HepG2 (cell line): ENCODE data around the gene CHTF18. TPM values are rescaled to one million over a fixed set of nuclear protein-coding genes. Genes with fewer than 3 reads are reported as not detected.

ENCODE experiments used
- ATAC-seq: fragments of 200-7000 bp; cut with Tn5 transposase; 3 replicates; pipeline ENCODE4 v1.9.1; 2020; ENCODE audit warnings: mild to moderate bottlenecking, moderate library complexity
- BruUV-seq: library from RNA; stranded (reverse); fragments of 400-500 nt; replicated peaks from 2 replicates; lab custom pipeline; 2021; lab: Mats Ljungman, UMichigan
- CTCF ChIA-PET: fragments of 300-600 bp; formaldehyde crosslinking; extraction: SDS; loops from one replicate; lab custom pipeline; 2021; ENCODE audit warnings: low total read pairs, inconsistent platforms, low intra/inter-chr PET ratio; lab: Yijun Ruan, JAX
- POLR2A ChIA-PET: fragments of 350-600 bp; sonication (Branson Sonifier 250); formaldehyde crosslinking; loops from one replicate; lab custom pipeline; 2020; ENCODE audit warnings: antibody characterized with exemption, inconsistent platforms; lab: Yijun Ruan, JAX
- DNase-seq: peaks from one replicate; pipeline ENCODE4 v3.0.0-alpha.2; 2015; ENCODE audit warnings: low spot score
- FAIRE-seq: peaks from 3 replicates; lab custom pipeline; 2011; peaks lifted over from hg19 to GRCh38; lab: Jason Lieb, UNC
- H2AFZ ChIP-seq: one replicate; pipeline ENCODE4 v1.6.1; 2011; ENCODE audit warnings: low read length, inconsistent platforms
- H3K27ac ChIP-seq: fragments of 300-600 bp; 3 replicates; pipeline ENCODE4 v1.8.0; 2011; ENCODE audit warnings: mixed run types, mild to moderate bottlenecking, mixed read lengths, low read length, inconsistent platforms; ENCODE audit not compliant: insufficient read depth; ENCODE audit errors: extremely low read length
- H3K27me3 ChIP-seq, 2 experiments: fragments of 200-600 bp in 1 of 2; 2 replicates in 1 of 2; 3 replicates in 1 of 2; pipeline versions ENCODE4 v1.6.0 to v1.8.0; 2011; ENCODE audit warnings: low read length in 2 of 2, mild to moderate bottlenecking in 2 of 2, moderate library complexity in 2 of 2, inconsistent platforms in 1 of 2; ENCODE audit not compliant: insufficient read depth in 2 of 2, control insufficient read depth in 1 of 2
- H3K36me3 ChIP-seq, 2 experiments: fragments of 200-600 bp in 1 of 2; replicated peaks in 1 of 2; 2 replicates in 1 of 2; 3 replicates in 1 of 2; pipeline versions ENCODE4 v1.5.1 to v1.8.0; 2011; ENCODE audit warnings: low read length in 2 of 2, inconsistent platforms in 1 of 2; ENCODE audit not compliant: insufficient read depth in 2 of 2, control insufficient read depth in 1 of 2
- H3K4me1 ChIP-seq: 2 replicates; pipeline ENCODE4 v1.5.1; 2012; ENCODE audit warnings: low read length, inconsistent platforms; ENCODE audit not compliant: insufficient read depth
- H3K4me2 ChIP-seq: 2 replicates; pipeline ENCODE4 v1.6.0; 2011; ENCODE audit warnings: low read depth, low read length, inconsistent platforms
- H3K4me3 ChIP-seq, 3 experiments: fragments of 200-600 bp in 1 of 3; sonication (generic), shearing (Covaris generic) in 1 of 3; replicated peaks in 1 of 3; 2 replicates each; pipeline ENCODE4 v1.5.1; 2011 to 2016; ENCODE audit warnings: low read length in 3 of 3, inconsistent platforms in 2 of 3, low read depth in 2 of 3, mild to moderate bottlenecking in 2 of 3, control low read depth in 1 of 3, mixed read lengths in 1 of 3; ENCODE audit not compliant: insufficient read depth in 1 of 3
- H3K79me2 ChIP-seq: one replicate; pipeline ENCODE4 v1.6.1; 2011; ENCODE audit warnings: low read length, inconsistent platforms; ENCODE audit not compliant: insufficient read depth
- H3K9ac ChIP-seq: 2 replicates; pipeline ENCODE4 v1.6.0; 2011; ENCODE audit warnings: mild to moderate bottlenecking, low read depth, low read length, inconsistent platforms; ENCODE audit not compliant: insufficient read depth
- H3K9me3 ChIP-seq: 2 replicates; pipeline ENCODE4 v1.5.1; 2012; ENCODE audit warnings: mild to moderate bottlenecking, low read length
- H4K20me1 ChIP-seq: 2 replicates; pipeline ENCODE4 v1.6.0; 2011; ENCODE audit warnings: inconsistent platforms, mild to moderate bottlenecking, low read length, moderate library complexity; ENCODE audit not compliant: insufficient read depth
- BCLAF1 ChIP-seq: fragments of 450-650 bp; IDR thresholded peaks from 2 replicates; pipeline ENCODE4 v1.6.1; 2017; ENCODE audit warnings: mild to moderate bottlenecking
- CSRNP2 ChIP-seq: sonication (generic); formaldehyde crosslinking; conservative IDR thresholded peaks from 2 replicates; pipeline ENCODE4 v1.8.0; 2022; ENCODE audit warnings: low read depth, missing genetic modification reagents
- HHEX ChIP-seq: IDR thresholded peaks from 2 replicates; pipeline ENCODE4 v1.6.1; 2016; ENCODE audit warnings: control low read depth
- KLF13 ChIP-seq: sonication (generic); formaldehyde crosslinking; IDR thresholded peaks from 2 replicates; pipeline ENCODE4 v1.4.0; 2020; ENCODE audit warnings: mild to moderate bottlenecking, missing genetic modification reagents
- NFRKB ChIP-seq: fragments of 450-650 bp; IDR thresholded peaks from 2 replicates; pipeline ENCODE4 v1.6.1; 2017
- PAX8 ChIP-seq: sonication (generic); formaldehyde crosslinking; IDR thresholded peaks from 2 replicates; pipeline ENCODE4 v1.8.0; 2022; ENCODE audit warnings: mild to moderate bottlenecking, missing genetic modification reagents, borderline replicate concordance
- PCBP1 ChIP-seq: fragments of 200-400 bp; formaldehyde crosslinking; IDR thresholded peaks from 2 replicates; pipeline ENCODE4 v1.6.1; 2017; ENCODE audit warnings: mild to moderate bottlenecking, low read depth, low read length, borderline replicate concordance
- PRDM10 ChIP-seq: sonication (generic); formaldehyde crosslinking; IDR thresholded peaks from 2 replicates; pipeline ENCODE4 v1.4.0; 2020; ENCODE audit warnings: low read depth, missing genetic modification reagents
- SMC3 ChIP-seq: IDR thresholded peaks from 2 replicates; pipeline ENCODE4 v1.6.1; 2011; ENCODE audit warnings: low read length, improper control_type of control experiment
- TP53 ChIP-seq: sonication (generic); formaldehyde crosslinking; conservative IDR thresholded peaks from 2 replicates; pipeline ENCODE4 v1.4.0; 2020; ENCODE audit warnings: missing genetic modification reagents
- ZMYM3 ChIP-seq: sonication (generic); formaldehyde crosslinking; IDR thresholded peaks from 2 replicates; pipeline ENCODE4 v1.5.1; 2020; ENCODE audit warnings: mild to moderate bottlenecking, missing genetic modification reagents
- ZNF143 ChIP-seq: sonication (generic); formaldehyde crosslinking; IDR thresholded peaks from 2 replicates; pipeline ENCODE4 v1.4.0; 2020; ENCODE audit warnings: missing genetic modification reagents
- ZNF24 ChIP-seq: fragments of 450-650 bp; IDR thresholded peaks from 2 replicates; pipeline ENCODE4 v1.6.1; 2017; ENCODE audit warnings: antibody characterized with exemption, mild to moderate bottlenecking
- ZNF546 ChIP-seq: sonication (generic); formaldehyde crosslinking; conservative IDR thresholded peaks from 2 replicates; pipeline ENCODE4 v1.8.1; 2023; ENCODE audit warnings: mild to moderate bottlenecking, missing genetic modification reagents
- ZNF7 ChIP-seq: IDR thresholded peaks from 2 replicates; pipeline ENCODE4 v1.6.1; 2016; ENCODE audit warnings: missing biosample characterization, missing genetic modification reagents
- ZNF761 ChIP-seq: sonication (generic); formaldehyde crosslinking; conservative IDR thresholded peaks from 2 replicates; pipeline ENCODE4 v1.4.0; 2020; ENCODE audit warnings: mild to moderate bottlenecking, missing genetic modification reagents
- WGBS: methylation state at CpG from one replicate; pipeline ENCODE4 v1.1.6; 2017; ENCODE audit warnings: low lambda C conversion rate; 5-methylcytosine and 5-hydroxymethylcytosine counted together
- in situ Hi-C: cut with HindIII; loops from 2 replicates; pipeline ENCODE4 v1.10.0; 2017; ENCODE audit warnings: low pct_unique_long_range_greater_than_20kb; ENCODE audit not compliant: extremely low pct_ligation_motif_present
- intact Hi-C: fragments of 100-400 bp; cut with micrococcal nuclease; formaldehyde crosslinking; loops from one replicate; pipeline ENCODE4 v1.10.0; 2022; ENCODE audit not compliant: unreplicated experiment
- polyA plus RNA-seq, 8 experiments: library from polyadenylated mRNA; depleted of rRNA in 3 of 8; stranded (reverse) in 7 of 8; unstranded in 1 of 8; fragments of >200 nt; fragmentation: Illumina TruSeq in 4 of 8; extraction: Trizol in 4 of 8; gene quantifications; 2 replicates each; pipeline versions ENCODE4 v1.2.1 to v1.2.3, GENCODE V29; 2011 to 2016; ENCODE audit warnings: low read depth in 4 of 8, missing spikeins in 1 of 8, mixed read lengths in 1 of 8; ENCODE audit not compliant: insufficient read depth in 1 of 8
- total RNA-seq, 5 experiments: library from RNA; depleted of rRNA; stranded (reverse); fragments of >200 nt; fragmentation: Illumina TruSeq; extraction: Trizol; gene quantifications; 2 replicates each; pipeline ENCODE4 v1.2.3, GENCODE V29; 2016; ENCODE audit warnings: low read depth in 1 of 5

The CHTF18 gene
- total and polyA plus RNA-seq, 2 of the 13 experiments (the other 11 are each of a cell fraction or from before 2014, with no cell fraction given): 8.6 to 22.9 TPM

- intact Hi-C loops: no loop called here
- ChIA-PET CTCF (interaction anchor here (1.3 kb wide), 1 partner anchor 28 kb away, joined by 3 read pairs; no protein-coding TSS in a partner anchor), POLR2A (interaction anchor here (0.8 to 3.3 kb wide), 10 partner anchors 9 to 47 kb away, joined by 3 to 22 read pairs (median 4); partner anchors contain the start of genes ANTKMT, CCDC78, CHTF18 and HAGHL)
- FAIRE-seq: peak; percentile 21
- H3K79me2 ChIP-seq: no peaks in the 10 kb centered on the region
- peaks cover 0 to 9% of the 10 kb centered on the region in 2 experiments; a peak in 2 of 5 replicates for H3K36me3 ChIP-seq
- in situ Hi-C loops: loop anchor here (5.0 kb wide), 1 partner anchor 46 kb away; the partner anchor contains the start of genes CHTF18 and RPUSD1
- H2AFZ ChIP-seq: no peak within 1 kb of the TSS
- peak; percentile 79 for DNase-seq
- no peaks in the 10 kb centered on the region for H3K9me3 ChIP-seq
- H3K27ac ChIP-seq: peak within 1 kb of the TSS; percentile 59
- H3K4me3 ChIP-seq: peak within 1 kb of the TSS; percentile 94 to 97 (median 95)
- 3% methylated on average over 15 of the region's 79 CpGs for WGBS
- peaks cover 18% of the 10 kb centered on the region for H3K4me1 ChIP-seq
- H4K20me1 ChIP-seq: no peaks in the 10 kb centered on the region
- H3K4me2 ChIP-seq: peak within 1 kb of the TSS; percentile 88
- peak; percentile 85 for ATAC-seq
- no peaks in the 10 kb centered on the region for H3K27me3 ChIP-seq
- H3K9ac ChIP-seq: peak within 1 kb of the TSS; percentile 86
- no TSS peak for BruUV-seq
- TF ChIP-seq NFRKB (no peak), ZNF7 (CRISPR knock-in tag) (no peak), ZMYM3 (CRISPR knock-in tag) (no peak), HHEX (CRISPR knock-in tag) (no peak), PAX8 (CRISPR knock-in tag) (0 out of 2 replicates have a peak, but pooled peaks have one; percentile 68), ZNF546 (CRISPR knock-in tag) (peak; percentile 29; the same call in 1 of the 2 replicates), TP53 (CRISPR knock-in tag) (no peak), KLF13 (0 out of 2 replicates have a peak, but pooled peaks have one; percentile 49), ZNF24 (no peak), ZNF143 (CRISPR knock-in tag) (peak; percentile 23; the same call in 1 of the 2 replicates), PRDM10 (CRISPR knock-in tag) (no peak; the same call in 1 of the 2 replicates), BCLAF1 (no peak), ZNF761 (CRISPR knock-in tag) (0 out of 2 replicates have a peak, but pooled peaks have one; percentile 68), PCBP1 (peak; percentile 48; the same call in 1 of the 2 replicates), CSRNP2 (0 out of 2 replicates have a peak, but pooled peaks have one; percentile 44), SMC3 (no peak)
These were observed 47.5 kb upstream of the CHTF18 start, which contains the start of gene CIAO3 for GRCh38 chr16:740764-741505. Gene CIAO3 (minus strand): TSS chr16:740997. CDS start chr16:740985, 12 bp downstream.
